Cerebellar nuclear complex (tissue), 1 donor: ENCODE data around the gene TSPAN32.
"Not testable (repeated sequence)": the region's sequence is repeated elsewhere in the genome, so short reads cannot be mapped to it uniquely, and the experiment has no call there.

Source experiments
- DNase-seq, 2 experiments: peaks; one replicate each; lab custom pipeline; 2025; lab: John Stamatoyannopoulos, UW

Gene TSPAN32

DNA sequence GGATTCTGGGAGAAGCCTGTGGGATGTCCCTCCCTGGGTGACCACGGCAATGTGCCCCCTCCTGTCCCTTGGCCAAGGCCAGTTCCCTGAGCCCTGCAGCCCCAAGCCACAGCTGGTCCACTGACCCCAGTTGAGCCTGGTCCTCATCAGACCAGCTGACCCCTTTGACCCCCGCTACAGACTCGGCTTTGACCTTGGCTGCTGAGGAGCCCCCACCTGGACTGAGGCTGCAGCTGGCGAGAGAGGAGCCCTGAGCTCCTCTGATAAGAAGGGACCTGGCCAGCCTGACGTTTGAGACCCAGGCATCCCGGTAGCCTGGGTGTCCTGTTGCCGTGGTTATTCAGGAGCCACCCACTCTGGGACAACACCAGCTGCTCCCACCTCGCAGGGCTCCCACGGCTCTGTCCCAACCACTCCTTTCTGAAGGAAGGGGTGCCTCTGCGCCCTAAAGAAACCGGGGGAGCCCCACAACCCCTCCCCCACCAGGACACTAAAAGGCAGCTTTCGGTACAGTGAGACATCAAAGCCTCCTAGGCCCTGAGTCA lies 34.4 kb upstream of the TSPAN32 start:
- no peak for DNase-seq

- no peak for DNase-seq
Observed at GRCh38 chr11:2267851-2268728, 33.7 kb upstream of the TSPAN32 start.

DNA sequence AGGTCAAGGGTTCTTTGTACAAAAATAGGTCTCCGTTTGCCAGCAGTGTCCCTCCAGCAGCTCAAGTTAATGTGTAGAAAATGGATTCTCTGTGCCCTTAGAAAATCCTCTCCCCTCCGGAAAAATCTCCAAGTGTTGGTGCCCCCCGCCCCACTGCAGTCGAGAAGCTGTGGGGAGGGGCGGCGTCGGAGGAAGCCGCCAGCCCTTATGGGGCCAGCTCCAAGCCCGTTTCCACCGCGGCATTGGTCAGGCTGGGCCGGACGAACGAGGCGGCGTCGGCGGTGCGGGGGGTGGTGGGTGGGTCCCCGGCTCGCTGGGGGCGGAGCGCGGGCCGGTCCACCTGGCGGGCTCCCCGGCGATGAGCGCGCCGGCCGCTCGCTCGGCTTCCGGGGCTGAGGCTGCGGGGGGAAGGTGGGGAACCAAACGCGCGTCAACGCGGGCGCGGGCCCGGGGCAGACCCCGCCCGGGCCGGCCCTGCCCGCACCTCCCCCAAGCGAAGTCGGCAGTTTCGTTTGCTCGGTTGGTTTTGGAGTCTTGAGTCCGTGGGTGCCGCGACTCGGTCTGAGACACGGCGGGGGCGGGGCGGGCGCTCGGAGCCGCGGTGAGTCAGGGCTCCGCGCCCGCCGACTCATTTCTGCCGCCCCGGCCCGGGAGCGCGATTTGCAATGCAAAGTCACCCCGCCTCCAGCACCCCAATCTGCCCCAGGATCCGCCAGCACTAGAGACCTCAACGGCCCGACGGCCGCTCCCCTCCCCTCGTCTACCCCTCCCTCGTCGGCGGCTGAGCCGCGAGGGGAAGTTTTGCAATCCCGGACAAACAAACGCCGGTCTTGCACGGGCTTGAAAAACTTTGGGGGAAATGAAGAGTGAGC lies 32.8 kb upstream of the TSPAN32 start:
- DNase-seq = no peak

- no peak for DNase-seq
Observed at GRCh38 chr11:2269601-2270321, 32.1 kb upstream of the TSPAN32 start.

GRCh38 chr11:2270322-2271076 lies 31.3 kb upstream of the TSPAN32 start, which contains the start of gene ASCL2:
Gene ASCL2, minus strand, starts transcription at chr11:2270588. Its CDS starts 256 bp downstream, at chr11:2270332.
- no peak for DNase-seq

DNA sequence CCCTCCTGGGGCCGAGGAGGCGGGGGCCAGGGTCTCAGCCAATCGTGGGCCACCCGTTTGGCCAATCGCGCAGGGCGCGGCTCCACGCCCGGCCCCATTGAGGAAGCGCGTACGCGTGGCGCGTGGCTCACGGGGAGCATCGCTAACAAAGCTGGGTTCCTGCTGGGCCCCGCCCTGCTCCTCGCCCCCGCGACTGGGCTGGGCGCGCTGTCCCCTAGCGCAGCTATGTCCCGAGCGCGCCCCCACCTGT lies 30.8 kb upstream of the TSPAN32 start:
- DNase-seq = no peak

- no peak for DNase-seq
Observed at GRCh38 chr11:2271327-2272227, 30.2 kb upstream of the TSPAN32 start.

- no peak for DNase-seq
Observed at GRCh38 chr11:2272228-2272945, 29.4 kb upstream of the TSPAN32 start.

GRCh38 chr11:2272946-2273280 lies 28.9 kb upstream of the TSPAN32 start:
- no peak for DNase-seq

- DNase-seq = no peak
Observed at GRCh38 chr11:2273311-2273710, 28.5 kb upstream of the TSPAN32 start.

DNA sequence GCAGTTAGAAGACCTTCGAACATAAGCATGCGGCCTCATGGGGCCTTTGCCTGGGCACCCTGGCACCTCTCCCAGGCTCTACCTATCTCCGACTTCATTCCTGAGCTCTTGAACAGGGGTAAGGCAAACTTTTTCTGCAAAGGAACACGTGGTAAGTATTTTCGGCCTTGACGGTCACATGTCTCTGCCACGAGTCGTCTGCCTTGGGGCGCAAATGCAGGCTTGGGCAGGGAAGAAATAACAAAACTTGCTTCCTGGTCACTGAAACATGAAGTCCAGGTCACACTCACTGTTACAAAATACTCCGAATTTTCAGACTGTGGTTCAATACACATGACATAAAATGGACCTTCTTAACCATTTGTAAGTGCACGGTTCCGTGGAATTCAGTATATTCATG lies 28.0 kb upstream of the TSPAN32 start:
- no peak for DNase-seq

DNA sequence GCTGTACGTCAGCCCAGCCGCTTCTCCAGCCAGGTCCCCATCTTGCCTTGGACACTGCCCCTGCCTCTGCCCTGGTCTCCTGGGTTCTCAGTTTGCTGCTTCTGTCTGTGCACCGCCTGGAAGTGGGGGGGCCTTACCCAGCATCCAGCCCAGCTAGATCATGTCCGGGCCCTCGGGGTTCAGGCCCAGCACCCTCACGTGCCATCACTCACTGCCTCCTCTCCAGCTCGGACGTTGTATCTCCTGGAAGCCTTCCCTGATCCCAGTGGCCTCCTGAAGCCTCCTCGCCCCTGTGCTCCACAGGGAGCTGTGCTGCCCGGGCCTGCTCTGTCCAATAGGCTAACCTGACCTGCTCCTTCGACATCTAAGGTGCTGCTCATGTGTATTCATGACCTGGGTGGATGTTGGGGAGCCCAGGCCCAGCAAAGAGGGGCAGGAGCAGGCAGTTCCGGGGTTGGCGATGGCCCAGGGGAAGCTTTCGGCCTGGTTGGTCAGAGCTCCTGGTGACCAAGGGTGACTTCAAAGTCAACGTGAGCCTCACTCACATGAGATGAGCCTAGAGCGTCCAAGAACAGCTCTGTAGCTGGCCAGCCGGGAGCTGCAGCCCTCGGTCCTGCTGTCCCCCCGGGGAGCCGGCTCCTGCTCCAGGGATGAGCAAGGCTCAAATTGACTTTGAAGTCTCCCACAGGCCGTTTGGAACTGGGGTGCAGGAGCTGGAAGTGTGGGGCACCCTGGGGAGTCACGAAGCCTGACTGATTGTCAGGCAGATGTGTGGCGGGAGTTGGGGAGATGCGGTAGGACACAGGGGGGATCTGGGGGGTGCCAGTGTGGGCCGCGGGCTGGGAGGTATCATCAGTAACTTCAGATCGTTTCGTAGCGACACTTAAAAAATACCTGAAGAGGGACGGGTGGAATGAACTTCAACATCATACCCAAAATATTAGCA lies 26.2 kb upstream of the TSPAN32 start:
- DNase-seq = no peak

GRCh38 chr11:2276280-2277007 lies 25.4 kb upstream of the TSPAN32 start:
- DNase-seq = no peak

DNA sequence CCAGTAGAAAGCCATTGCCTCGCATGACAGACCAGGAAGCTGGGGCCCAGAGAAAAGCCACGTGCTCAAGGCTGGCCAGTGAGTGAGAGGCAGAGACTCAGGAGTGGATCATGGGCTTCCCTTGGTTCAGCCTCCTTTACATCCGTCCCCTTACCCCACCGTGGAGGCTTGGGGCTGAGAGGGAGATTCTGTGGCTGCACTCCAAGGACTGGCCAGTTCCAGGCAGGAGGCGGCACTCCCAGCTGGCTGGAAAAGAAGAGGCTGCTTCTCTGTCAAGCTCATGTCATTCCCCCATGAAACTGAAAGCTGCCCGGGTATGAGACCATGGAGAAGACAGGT lies 24.8 kb upstream of the TSPAN32 start:
- DNase-seq = no peak

GRCh38 chr11:2277933-2278523 lies 23.8 kb upstream of the TSPAN32 start:
- no peak for DNase-seq

GRCh38 chr11:2280208-2280607 lies 21.6 kb upstream of the TSPAN32 start:
- no peak for DNase-seq

DNA sequence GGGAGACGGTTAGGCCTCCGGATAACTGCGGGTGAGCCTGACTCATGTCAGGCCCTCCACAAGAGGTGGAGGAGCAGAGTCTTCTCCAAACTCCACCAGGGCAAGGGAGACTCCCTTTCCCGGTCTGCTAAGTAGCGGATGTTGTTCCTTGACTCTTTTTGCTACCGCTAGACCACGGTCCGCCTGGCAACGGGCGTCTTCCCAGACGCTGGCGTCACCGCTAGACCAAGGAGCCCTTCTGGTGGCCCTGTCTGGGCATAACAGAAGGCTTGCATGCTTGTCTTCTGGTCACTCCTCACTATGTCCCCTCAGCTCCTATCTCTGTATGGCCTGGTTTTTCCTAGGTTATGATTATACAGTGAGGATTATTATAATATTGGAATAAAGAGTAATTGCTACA lies 15.5 kb upstream of the TSPAN32 start:
- DNase-seq = not testable (repeated sequence)

GRCh38 chr11:2287091-2287490 lies 14.7 kb upstream of the TSPAN32 start:
- no peak for DNase-seq
